Ammon's horn (tissue), 1 donor: ENCODE data around the gene DGCR2.
"Not testable (repeated sequence)": the region's sequence is repeated elsewhere in the genome, so short reads cannot be mapped to it uniquely, and the experiment has no call there.

Source experiments
- DNase-seq: peaks from one replicate; pipeline ENCODE4 v3.0.0-alpha.2; 2016; ENCODE audit warnings: low spot score

Gene DGCR2

GRCh38 chr22:19002684-19003038 lies 119.6 kb downstream of the DGCR2 start:
- no peak for DNase-seq

GRCh38 chr22:19001204-19001603 lies 121.0 kb downstream of the DGCR2 start:
- DNase-seq: no peak

- not testable (repeated sequence) for DNase-seq
These were observed 122.1 kb downstream of the DGCR2 start for GRCh38 chr22:19000106-19000505.

- no peak for DNase-seq
These were observed 122.8 kb downstream of the DGCR2 start for GRCh38 chr22:18999416-18999815.

- DNase-seq: no peak
These were observed 123.2 kb downstream of the DGCR2 start for GRCh38 chr22:18999008-18999407.

DNA sequence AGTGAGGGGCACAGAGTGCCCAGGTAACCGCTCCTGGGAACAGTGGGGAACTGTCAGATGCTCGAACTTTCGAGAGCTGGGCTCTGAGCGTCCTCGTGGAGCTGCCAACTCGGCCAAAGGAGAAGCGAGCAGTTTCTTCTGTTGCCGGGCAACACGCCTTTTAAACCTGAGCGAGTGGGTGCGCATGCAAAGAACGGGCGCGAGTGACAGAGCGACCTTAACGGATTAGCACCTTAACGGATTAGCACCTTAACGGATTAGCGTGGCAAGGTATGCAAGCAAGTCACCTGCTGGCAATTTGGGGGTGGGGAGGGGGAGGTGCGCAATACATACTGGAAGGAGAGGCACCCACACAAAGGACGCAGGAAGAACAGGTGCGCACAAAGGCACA lies 124.3 kb downstream of the DGCR2 start:
- peak; percentile 59 for DNase-seq

GRCh38 chr22:18997306-18997924 lies 124.8 kb downstream of the DGCR2 start:
- no peak for DNase-seq

DNA sequence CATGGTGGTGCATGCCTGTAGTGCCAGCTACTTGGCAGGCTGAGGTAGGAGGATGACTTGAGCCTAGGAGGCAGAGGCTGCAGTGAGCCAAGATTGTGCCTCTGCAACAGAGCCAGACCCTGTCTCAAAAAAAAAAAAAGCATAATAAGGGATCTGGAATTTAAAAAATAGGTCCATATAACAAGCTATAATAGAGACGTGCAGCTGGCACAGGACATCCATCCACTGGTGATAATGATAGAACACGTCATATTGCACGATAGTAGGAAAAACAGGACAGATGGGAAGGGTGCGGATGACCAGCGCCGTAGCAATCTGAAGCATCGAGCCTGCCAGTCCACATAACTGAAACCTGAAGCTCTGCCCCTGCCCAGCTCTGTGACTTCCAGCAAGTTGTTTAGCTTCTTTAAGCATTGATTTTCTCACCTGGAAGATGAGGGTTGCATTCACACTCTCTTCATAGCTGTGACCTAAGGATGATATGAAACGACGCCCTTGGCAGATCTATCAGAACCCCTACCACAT lies 125.8 kb downstream of the DGCR2 start:
- no peak for DNase-seq

DNA sequence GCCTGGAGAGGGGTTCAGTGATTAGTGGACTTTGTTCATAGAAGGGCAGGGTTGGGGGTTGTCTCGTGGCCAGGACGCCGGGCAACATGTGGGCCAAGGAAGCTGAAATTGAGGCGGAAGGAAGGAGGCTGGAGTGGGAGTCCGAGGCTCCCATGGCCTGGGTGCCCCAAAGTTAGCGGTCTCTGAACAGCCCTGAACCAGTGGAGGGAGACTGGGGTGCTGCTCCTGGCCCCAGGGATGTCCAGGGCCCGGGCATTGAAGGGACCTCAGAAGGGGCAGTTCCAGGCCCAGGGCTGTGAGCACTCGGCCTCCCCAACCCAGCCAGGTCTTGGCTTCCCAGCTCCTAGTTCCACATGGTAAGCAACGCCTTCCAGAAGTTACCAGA lies 126.9 kb downstream of the DGCR2 start:
- DNase-seq: no peak

- DNase-seq: no peak
These were observed 127.4 kb downstream of the DGCR2 start for GRCh38 chr22:18994701-18995326.

DNA sequence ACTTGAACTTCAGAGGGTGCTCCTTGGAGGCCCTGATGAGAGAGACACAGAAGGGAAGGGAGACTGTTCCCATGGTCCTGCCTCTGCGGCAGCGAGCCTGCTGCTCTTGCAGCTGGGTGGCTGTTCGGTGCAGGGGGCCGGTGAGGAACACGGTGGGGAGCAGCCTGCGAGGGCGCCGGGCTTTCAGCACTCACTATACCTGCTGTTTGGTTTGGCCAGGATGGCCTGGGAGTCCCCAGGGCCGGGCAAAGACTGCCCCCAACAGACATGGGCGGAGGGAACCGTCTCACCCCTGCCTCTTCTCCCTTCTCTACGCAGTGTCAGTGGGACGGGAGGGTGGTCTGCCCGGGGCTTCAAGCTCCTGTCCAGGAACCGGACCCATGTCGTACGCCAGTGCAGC lies 128.2 kb downstream of the DGCR2 start:
- no peak for DNase-seq

- DNase-seq: no peak
These were observed 129.5 kb downstream of the DGCR2 start for GRCh38 chr22:18992543-18993198.

GRCh38 chr22:18991821-18992442 lies 130.3 kb downstream of the DGCR2 start:
- DNase-seq: no peak

- no peak for DNase-seq
These were observed 131.1 kb downstream of the DGCR2 start for GRCh38 chr22:18991138-18991432.

DNA sequence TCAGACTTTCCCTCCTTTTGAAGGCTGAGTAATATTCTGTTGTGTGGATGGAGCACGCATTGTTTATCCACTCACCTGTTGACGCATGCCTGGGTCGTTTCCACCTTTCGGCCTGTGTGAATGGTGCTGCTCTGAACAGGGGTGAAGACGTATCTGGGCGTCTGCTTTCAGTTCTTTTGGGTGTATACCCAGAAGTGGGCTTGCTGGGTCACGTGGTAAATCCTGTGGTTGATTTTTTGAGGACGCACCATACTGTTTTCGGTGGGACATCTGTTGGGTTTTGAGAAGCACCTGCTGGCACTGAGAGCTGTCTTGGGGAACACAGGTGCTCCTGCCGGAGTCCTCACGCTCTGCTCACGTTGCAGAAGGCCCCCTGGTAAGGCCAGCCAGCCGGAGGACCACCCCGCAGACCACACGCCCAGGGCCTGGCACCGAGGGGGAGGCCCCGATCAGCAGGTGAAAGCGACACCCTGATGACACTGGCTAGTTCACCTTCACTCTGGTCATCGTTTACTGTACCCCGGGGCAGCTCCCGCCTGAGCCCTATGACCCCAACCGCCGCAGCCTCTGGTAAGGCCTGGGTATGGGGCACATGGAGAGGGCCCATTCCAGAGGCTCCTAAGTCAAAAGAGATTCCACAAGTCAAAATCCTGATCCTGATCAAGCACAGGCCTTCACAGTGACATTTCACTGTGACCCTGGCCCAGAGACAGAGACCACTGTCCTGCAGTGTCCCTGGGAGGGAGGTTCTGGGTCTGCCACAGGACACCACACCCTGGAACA lies 131.7 kb downstream of the DGCR2 start:
- no peak for DNase-seq

- no peak for DNase-seq
These were observed 133.3 kb downstream of the DGCR2 start for GRCh38 chr22:18988958-18989357.

DNA sequence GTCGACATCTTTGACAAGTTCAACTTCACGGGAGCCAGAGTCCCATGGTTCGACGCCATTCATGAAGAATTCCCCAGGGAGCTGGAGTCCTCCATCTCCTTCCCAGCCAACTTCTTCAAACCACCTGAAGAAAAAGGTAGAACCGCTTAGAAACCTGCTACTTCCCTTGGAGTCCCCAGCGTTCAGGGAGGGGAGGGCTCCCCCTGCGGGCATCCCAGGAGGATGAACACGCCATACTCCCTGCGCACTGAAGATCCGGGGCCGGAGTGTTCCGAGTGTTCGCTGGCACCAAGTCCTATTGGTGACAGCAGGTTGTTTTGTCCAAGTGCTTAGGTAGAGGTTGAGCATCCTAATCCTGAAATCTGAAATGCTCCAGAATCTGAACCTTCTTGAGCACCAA lies 134.4 kb downstream of the DGCR2 start:
- DNase-seq: no peak

- DNase-seq: not testable (repeated sequence)
These were observed 135.1 kb downstream of the DGCR2 start for GRCh38 chr22:18987114-18987513.
